Neuron (in vitro differentiated cells): ENCODE data around the gene SLC35G4.

Experiments used
- H2AFZ ChIP-seq: one replicate; pipeline ENCODE4 v1.6.1; 2013; ENCODE audit warnings: low read depth, mild to moderate bottlenecking, inconsistent platforms, low read length, moderate library complexity
- H3K27me3 ChIP-seq: one replicate; pipeline ENCODE4 v1.6.1; 2013; ENCODE audit warnings: low read length; ENCODE audit not compliant: insufficient read depth
- H3K36me3 ChIP-seq: one replicate; pipeline ENCODE4 v1.6.1; 2013; ENCODE audit warnings: low read length; ENCODE audit not compliant: insufficient read depth
- H3K4me1 ChIP-seq: one replicate; pipeline ENCODE4 v1.6.1; 2013; ENCODE audit warnings: low read length; ENCODE audit not compliant: insufficient read depth
- H3K4me3 ChIP-seq: 2 replicates; pipeline ENCODE4 v1.5.1; 2013; ENCODE audit warnings: mild to moderate bottlenecking, low read length, moderate library complexity
- H3K9me3 ChIP-seq: one replicate; pipeline ENCODE4 v1.6.1; 2013; ENCODE audit warnings: low read length

Gene SLC35G4

DNA sequence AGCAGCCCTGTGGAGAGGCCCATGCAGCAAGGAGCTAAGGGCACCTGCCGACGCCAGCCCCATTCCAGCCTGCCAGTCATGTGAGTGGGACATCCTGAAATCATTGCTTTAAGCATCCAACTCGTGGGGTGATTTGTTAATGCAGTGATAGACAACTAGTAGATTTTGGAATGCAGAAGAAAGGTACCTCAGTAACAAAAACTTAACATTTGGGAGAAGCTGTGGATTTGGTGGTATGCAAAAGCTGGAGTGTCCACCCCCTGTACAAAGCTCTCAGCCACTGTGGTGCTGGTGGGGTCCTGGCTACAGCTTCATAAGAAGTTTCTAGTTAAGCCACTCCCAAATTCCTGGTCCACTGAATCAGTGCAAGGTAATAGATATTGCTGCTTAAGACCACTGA is 42.5 kb downstream of the SLC35G4 start:
- Histone ChIP-seq H3K36me3 (no peaks in the 10 kb centered on the region), H2AFZ (no peak overlapping the region), H3K4me1 (no peaks in the 10 kb centered on the region), H3K27me3 (peaks cover 11% of the 10 kb centered on the region), H3K4me3 (no peak overlapping the region), H3K9me3 (no peaks in the 10 kb centered on the region)

DNA sequence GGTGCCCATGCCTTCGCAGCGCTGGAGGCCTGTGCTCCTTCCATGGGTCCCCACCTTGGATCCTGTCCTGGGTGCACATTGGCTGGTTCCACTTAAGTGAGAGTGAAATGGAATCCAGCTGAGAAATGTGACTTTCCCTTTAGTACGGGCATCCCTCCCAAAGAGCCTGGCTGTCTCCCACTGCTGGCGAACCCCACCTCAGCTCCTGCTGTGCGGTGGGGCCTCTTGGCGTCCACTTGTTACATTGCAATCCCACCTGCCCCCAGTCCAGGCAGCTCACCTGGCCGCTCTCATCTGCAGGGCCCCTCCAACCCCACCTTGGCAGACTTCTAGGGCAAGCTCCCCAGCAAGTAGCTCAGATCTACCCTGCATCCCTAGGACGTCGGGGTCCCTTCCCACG is 44.1 kb downstream of the SLC35G4 start:
- Histone ChIP-seq H2AFZ (no peak overlapping the region), H3K36me3 (no peaks in the 10 kb centered on the region), H3K4me1 (no peaks in the 10 kb centered on the region), H3K4me3 (no peak overlapping the region), H3K9me3 (no peaks in the 10 kb centered on the region), H3K27me3 (peaks cover 15% of the 10 kb centered on the region)

DNA sequence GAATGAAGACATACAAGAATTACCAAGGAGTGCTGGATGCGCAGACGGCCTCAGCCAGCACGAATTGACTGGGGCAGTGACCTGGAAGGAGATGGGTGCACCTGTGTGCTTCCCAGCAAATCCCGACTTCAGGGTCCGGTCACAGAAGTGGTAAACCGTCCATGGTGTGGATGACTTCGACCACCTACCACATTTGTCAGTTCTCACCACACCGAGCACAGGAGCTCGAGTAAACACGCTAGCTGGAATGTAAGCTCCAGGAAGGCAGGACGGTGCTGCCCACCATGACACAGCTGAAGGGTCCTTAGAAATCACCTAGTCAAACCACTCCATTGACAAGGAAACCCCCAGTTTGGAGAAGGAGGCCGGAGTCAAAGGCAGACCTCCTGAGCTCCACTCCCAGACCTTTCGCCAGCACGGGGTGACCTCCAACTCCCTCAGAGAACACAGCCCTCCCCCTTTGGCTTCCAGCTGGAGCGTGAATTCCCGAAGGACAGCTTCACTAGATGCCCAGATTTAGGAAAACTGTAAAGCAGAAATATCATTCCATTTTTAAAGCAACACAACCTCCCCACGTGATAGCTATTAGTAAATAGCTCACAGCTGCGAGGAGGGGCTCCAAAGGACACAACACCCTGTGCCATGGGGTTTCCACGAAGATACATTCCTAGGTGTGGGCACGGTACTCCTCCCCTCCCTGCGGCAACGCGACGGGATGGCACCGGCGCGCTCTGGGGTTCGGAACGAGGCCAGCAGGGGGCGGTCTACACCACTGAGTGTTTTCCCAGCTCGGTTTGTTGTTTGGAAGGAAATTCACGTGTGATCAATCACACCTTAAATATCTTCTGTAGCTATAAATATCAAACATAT is 45.6 kb downstream of the SLC35G4 start:
- Histone ChIP-seq H3K4me3 (no peak overlapping the region), H2AFZ (peak overlapping the region; percentile 43), H3K36me3 (no peaks in the 10 kb centered on the region), H3K9me3 (no peaks in the 10 kb centered on the region), H3K27me3 (peaks cover 15% of the 10 kb centered on the region), H3K4me1 (no peaks in the 10 kb centered on the region)

DNA sequence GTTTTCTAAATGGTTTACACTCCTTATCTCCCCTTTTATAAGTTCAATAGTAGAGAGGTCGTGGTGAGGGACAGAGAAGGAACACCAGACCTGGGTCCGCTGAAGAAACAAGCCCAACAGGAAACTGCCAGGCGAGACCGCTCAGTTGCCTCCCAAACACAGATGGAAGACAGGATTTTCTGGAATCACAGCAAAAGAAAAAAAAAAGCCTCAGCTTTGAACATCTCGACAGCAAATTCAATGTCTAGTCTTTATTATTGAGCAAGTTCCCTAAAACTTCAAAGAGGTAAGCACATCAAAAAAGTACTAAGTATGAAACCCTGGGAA is 46.2 kb downstream of the SLC35G4 start:
- Histone ChIP-seq H3K4me3 (no peak overlapping the region), H3K27me3 (peaks cover 15% of the 10 kb centered on the region), H3K36me3 (no peaks in the 10 kb centered on the region), H2AFZ (peak overlapping the region; percentile 43), H3K9me3 (no peaks in the 10 kb centered on the region), H3K4me1 (no peaks in the 10 kb centered on the region)

DNA sequence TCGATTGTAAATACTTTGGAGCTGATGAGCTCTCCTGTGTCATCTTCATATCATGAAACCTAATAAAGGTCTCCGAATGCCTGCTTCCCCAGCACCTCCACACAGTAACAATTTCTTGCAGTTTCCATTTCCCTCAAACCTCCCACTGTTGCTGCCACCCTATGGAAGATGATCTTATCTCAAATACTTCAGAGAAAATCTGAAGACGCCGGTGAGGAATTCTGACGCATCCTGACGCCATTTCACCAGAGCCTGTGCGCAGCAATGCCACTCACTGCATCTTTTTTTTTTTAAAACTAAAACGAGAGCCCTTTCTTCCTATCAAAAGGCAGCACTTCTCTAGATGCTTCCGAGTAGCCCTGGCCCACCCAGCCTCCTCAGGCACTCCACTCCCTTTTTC is 47.8 kb downstream of the SLC35G4 start:
- Histone ChIP-seq H3K36me3 (no peaks in the 10 kb centered on the region), H2AFZ (no peak overlapping the region), H3K27me3 (peaks cover 15% of the 10 kb centered on the region), H3K9me3 (no peaks in the 10 kb centered on the region), H3K4me1 (no peaks in the 10 kb centered on the region), H3K4me3 (no peak overlapping the region)

DNA sequence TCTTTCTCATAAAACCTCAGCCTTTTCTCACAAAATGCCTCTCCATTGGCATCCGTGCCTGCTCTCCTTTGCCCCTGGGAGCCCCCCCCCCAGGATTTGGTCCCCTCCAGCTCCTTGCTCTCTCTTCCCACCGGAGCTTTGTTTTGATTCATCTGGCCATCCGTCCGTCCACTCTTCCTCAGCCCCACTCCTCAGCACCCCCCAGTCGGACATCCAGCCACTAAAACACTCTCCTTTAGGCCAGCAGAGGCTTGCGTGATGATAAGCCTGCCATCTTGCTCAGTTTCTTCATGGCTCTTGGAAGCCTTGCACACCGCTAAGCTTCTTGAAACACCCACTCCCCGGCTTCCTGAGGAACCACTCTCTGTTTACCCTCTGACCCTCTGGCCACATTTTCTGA is 48.2 kb downstream of the SLC35G4 start:
- Histone ChIP-seq H2AFZ (no peak overlapping the region), H3K9me3 (no peaks in the 10 kb centered on the region), H3K4me3 (no peak overlapping the region), H3K27me3 (peaks cover 15% of the 10 kb centered on the region), H3K4me1 (no peaks in the 10 kb centered on the region), H3K36me3 (no peaks in the 10 kb centered on the region)

DNA sequence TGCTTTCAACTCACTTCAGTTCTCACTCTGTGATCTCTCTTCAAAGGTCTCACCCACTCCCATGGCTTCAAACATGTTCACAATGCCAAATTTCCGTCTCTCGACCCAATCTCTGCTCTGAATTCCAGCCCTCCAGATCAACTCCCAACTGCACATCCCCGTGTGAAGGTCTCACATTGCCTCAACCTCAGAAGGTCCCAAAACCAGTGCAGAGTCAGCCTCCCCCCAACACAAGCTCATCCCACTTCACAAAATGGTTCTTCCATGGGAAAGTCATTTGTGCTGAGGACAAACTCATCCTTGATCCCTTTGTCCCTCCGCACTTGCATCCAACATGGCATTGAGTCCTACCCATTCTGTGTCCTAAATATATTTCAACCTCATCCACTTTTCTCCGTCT is 48.6 kb downstream of the SLC35G4 start:
- Histone ChIP-seq H2AFZ (no peak overlapping the region), H3K27me3 (peaks cover 15% of the 10 kb centered on the region), H3K4me1 (no peaks in the 10 kb centered on the region), H3K9me3 (no peaks in the 10 kb centered on the region), H3K4me3 (no peak overlapping the region), H3K36me3 (no peaks in the 10 kb centered on the region)

DNA sequence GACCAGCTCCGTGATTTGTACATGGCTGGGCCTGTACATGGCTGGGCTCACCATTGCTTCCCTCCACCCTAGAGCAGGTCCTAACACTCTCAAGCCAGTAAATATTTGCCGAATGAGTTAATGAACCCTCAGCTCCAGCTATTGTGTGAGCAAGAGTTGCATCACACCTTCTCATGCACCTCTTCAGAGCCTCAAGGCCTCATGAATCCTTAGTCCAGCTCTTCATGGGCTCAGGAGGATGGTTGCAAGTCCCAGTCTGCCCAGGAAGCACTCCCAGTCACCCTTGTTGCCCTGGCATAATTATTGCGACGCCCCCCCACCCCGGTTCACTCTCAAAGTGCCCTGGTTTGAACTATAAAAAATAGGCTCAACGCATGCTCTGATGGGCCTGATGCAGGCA is 49.6 kb downstream of the SLC35G4 start:
- H3K4me3 ChIP-seq: no peak overlapping the region
- H3K9me3 ChIP-seq: no peaks in the 10 kb centered on the region
- H2AFZ ChIP-seq: no peak overlapping the region
- H3K36me3 ChIP-seq: no peaks in the 10 kb centered on the region
- H3K27me3 ChIP-seq: peaks cover 12% of the 10 kb centered on the region
- no peaks in the 10 kb centered on the region for H3K4me1 ChIP-seq
